NCI-H526 (cell line): ENCODE results near the gene CDK14.
"Not testable (repeated sequence)": the region's sequence is repeated elsewhere in the genome, so short reads cannot be mapped to it uniquely, and the experiment has no call there.

Experiments
- DNase-seq, 2 experiments: peaks; one replicate each; lab custom pipeline; 2025; lab: John Stamatoyannopoulos, UW

The CDK14 gene

GRCh38 chr7:90756366-90756765 lies 160.2 kb downstream of the CDK14 start:
- DNase-seq, result no peak

- peak in 1 of 2 experiments; percentile 42 for DNase-seq
These were observed 161.4 kb downstream of the CDK14 start for GRCh38 chr7:90757565-90757950.

- DNase-seq, result no peak
These were observed 162.9 kb downstream of the CDK14 start for GRCh38 chr7:90758933-90759562.

GRCh38 chr7:90759710-90760109 lies 163.6 kb downstream of the CDK14 start:
- DNase-seq, result no peak

DNA sequence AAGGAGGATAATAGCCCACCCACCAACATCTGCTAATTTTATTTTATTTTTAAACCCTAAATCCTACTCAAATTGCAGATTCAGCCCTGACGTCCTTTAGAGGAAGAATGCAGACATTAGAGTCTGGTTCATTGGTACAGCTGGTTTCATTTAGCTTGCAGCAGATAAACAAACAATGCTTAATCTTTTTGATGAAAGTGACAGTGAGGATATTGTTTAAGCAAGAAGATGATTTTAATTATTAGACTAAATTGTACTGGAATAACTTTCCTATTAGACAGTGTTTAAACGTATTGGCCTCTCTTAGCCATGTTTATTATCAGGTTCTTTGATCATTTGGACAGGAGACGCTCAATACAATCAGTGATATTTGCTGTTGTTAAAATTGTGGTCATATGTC lies 164.8 kb downstream of the CDK14 start:
- DNase-seq, result no peak

- no peak for DNase-seq
These were observed 165.5 kb downstream of the CDK14 start for GRCh38 chr7:90761584-90761983.

GRCh38 chr7:90763108-90763507 lies 167.0 kb downstream of the CDK14 start:
- DNase-seq, result no peak

- peak in 1 of 2 experiments; percentile 55 for DNase-seq
These were observed 168.9 kb downstream of the CDK14 start for GRCh38 chr7:90764848-90765570.

DNA sequence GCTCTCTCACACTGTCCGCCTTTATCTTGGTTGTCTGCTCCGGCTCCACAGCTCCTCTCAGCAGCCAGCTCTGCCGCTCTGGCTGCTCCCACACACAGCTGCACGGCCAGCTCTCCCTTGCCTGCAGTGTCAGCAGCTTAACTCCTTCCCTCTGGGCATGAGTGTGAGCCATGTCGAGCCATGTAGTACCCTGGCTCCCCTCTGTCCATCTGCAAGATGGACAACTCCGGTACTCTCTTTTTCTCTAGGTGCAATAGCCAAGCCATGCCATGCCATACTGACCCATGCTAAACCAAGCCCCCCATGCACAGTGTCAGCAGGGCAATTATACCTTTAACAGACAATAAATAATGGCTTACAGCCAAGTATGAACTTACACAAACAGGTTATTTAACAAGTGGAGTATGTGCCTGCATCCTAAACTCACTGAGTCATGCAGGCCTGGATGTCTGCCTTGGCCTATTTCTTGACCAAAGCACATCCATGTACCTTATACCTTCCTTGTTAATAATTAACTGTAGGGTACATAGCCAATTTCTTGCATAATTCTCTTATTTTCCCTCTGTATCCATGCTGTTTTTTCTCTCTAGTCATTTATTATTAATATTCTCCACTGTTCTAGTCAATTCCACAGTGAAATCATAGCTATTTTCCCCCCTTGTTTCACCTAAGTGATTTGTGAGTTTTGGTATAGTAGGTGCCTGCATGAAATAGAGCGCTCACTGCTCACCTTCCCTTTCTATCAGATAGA lies 170.9 kb downstream of the CDK14 start:
- peak in 1 of 2 experiments; percentile 8 for DNase-seq

DNA sequence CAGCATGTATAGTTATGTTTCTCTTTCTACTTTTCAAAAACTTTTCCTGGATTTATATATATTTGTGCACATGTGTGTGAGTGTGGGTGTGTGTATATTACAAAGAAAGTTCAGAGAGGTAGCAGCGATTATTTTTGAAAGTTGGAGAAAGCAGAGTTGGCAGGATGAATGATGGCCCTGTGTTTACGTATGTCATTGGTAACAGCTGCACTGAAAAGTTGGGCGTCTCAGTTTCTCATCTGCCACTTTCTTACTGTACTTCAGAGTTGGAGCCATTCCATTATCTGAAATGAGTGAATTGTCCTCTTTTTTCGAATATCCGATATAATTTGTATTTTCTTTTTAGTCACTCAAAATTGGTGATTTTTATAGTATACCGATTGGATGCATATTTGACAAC lies 172.2 kb downstream of the CDK14 start:
- no peak for DNase-seq

DNA sequence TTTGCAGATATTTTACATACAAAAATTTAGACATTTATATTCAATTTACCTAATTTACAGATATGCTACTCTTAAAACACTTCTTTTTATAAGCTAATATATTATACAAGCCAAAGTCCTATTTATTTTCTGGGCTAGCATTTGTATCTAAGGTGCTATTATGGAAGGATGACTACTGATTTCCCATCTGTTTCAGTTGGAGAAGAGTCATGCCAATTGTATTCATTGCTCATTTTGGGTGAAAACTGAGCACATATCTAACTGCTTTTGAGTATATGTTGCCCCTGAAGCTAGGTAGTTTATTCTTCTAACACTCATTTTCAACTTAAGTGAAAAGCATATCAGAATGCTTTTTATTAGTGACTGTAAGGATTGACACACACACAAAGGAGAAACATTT lies 172.9 kb downstream of the CDK14 start:
- no peak for DNase-seq

DNA sequence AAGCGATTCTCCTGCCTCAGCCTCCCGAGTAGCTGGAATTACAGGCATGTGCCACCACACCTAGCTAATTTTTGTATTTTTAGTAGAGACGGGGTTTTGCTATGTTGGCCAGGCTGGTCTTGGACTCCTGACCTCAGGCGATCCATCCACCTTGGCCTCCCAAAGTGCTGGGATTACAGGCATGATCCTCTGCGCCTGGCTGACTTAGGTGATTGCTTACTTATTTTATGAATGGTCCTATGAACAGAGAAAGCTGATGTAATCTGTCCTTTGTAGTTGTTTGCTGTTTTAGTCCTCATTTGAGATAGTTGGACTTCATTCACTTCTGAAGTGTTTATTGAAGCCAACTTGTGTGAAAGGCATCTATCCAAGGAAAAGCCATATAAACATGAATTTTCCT lies 173.4 kb downstream of the CDK14 start:
- not testable (repeated sequence) for DNase-seq

DNA sequence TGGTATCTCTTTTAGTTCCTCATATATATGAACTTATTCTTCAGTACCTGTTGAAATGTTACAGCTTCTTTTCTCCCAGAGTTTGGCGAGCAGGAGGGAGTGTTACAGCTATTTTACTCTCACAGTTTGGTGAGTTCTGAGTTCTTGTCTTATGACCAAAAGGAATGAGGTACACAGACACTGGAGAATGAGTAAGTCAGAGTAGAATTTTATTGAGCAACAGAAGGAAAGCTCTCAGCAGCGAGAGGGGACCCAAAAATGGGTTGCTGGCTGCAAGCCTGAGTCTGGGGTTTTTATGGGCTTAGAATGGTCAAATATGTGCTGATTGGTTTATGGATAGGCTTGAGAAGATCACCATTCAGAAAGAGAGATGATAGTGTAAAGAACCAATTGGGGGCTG lies 175.2 kb downstream of the CDK14 start:
- no peak for DNase-seq

GRCh38 chr7:90772410-90772809 lies 176.3 kb downstream of the CDK14 start:
- DNase-seq, result no peak

DNA sequence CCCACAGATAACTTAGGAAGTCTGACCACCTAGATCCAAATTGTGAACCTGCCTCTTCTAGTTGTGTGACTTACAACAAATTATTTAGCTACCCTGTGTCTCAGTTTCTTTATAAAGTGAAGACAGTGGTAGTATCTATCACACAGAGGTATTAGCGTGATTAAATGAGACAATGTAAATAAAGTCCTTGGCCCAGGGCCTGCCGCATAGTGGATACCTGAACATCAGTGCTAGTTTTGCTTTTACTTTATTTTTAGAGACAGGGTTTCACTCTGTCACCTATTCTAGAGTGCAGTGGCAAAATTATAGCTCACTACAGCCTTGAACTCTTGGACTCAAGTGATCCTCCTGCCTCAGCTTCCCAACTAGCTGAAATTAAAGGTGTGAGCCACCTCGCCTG lies 177.1 kb downstream of the CDK14 start:
- DNase-seq, result no peak

DNA sequence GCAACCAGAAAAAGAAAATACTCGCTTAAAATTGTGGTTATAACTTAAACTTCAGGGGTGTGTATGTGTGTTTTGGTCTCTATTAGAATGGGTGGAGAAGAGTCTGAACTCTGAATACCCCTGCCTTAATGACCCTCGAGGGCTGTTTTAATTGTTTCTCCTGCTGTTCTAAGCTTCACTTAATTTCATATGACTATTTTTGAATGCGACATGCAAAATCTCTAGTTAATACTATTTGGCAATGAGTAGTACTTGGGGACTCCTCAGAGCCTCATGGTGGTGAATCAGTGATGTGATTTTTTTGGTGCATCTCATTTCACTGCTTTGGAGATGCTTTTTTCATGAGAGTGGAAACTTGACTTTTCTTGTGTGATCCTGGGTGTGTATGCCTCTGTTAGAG lies 178.6 kb downstream of the CDK14 start:
- DNase-seq, result no peak

GRCh38 chr7:90775383-90775965 lies 179.4 kb downstream of the CDK14 start:
- DNase-seq, result no peak

DNA sequence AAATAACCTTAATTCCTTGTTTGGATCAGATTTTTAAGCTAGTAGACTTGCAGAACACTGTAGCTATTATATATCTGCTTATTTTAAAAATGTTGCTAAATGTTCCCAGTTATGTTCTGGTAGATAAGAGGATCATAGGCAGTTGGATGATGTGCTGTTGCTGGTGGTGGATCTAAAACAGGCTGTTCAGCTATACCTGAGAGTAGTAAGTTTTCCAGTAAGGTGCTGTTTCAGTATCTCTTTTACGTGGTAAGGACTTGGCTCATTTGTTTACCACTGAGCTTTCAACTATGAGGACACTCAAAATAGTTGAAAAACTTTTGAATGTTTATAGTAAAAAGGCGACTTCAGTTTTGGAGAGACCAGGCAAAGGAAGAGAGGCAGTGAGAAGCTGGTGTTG lies 180.9 kb downstream of the CDK14 start:
- no peak for DNase-seq

DNA sequence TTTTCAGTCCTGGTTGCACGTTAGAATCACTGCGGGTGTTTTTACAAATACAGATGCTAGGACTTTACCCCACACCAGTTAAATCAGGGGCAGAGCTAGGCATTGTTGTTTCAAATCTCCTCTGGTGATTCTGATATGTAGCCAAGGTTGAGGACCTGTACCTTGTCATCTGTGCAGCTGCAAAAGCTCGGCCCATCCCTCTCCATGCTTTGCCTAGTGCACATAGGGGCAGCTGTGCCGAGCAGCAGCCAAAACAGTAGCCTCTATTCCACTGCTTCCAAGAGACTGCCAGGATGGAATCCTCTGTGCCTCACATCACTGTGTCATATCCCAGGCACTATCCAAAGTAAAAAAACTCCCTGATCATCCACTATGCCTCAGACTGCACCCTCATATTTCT lies 181.3 kb downstream of the CDK14 start:
- DNase-seq, result no peak

- DNase-seq, result no peak
These were observed 181.8 kb downstream of the CDK14 start for GRCh38 chr7:90777886-90778285.

- DNase-seq, result no peak
These were observed 191.9 kb downstream of the CDK14 start for GRCh38 chr7:90788052-90788451.

GRCh38 chr7:90789736-90790306 lies 193.7 kb downstream of the CDK14 start:
- DNase-seq, result no peak
